MG63 (cell line): ENCODE results near the gene PHLPP2. TPM values are rescaled to one million over a fixed set of nuclear protein-coding genes. Genes with fewer than 3 reads are reported as not detected.
"Not testable (repeated sequence)": the region's sequence is repeated elsewhere in the genome, so short reads cannot be mapped to it uniquely, and the experiment has no call there.

Experiments
- DNase-seq: peaks from one replicate; pipeline ENCODE4 v3.0.0-alpha.2; 2020
- H3K27me3 ChIP-seq: fragments of 250-450 bp; sonication (Bioruptor Pico); 2 replicates; pipeline ENCODE4 v1.5.1; 2020; ENCODE audit warnings: mild to moderate bottlenecking, moderate library complexity
- H3K36me3 ChIP-seq: fragments of 250-450 bp; sonication (Bioruptor Pico); 2 replicates; pipeline ENCODE4 v1.5.1; 2020; ENCODE audit warnings: mild to moderate bottlenecking, moderate library complexity
- H3K4me3 ChIP-seq: fragments of 250-450 bp; sonication (Bioruptor Pico); 2 replicates; pipeline ENCODE4 v1.5.1; 2020; ENCODE audit warnings: mild to moderate bottlenecking, moderate library complexity
- H3K9me3 ChIP-seq: fragments of 250-450 bp; sonication (Bioruptor Pico); 2 replicates; pipeline ENCODE4 v1.5.1; 2020; ENCODE audit warnings: mild to moderate bottlenecking, moderate library complexity
- total RNA-seq: library from RNA; depleted of rRNA; stranded (reverse); fragments of >200 nt; shearing (Covaris generic); gene quantifications from 2 replicates; pipeline ENCODE4 v1.2.3, GENCODE V29; 2014; ENCODE audit warnings: low replicate concordance

Gene PHLPP2
- total RNA-seq, 1 experiment from 2014 or later: 4.9 TPM

DNA sequence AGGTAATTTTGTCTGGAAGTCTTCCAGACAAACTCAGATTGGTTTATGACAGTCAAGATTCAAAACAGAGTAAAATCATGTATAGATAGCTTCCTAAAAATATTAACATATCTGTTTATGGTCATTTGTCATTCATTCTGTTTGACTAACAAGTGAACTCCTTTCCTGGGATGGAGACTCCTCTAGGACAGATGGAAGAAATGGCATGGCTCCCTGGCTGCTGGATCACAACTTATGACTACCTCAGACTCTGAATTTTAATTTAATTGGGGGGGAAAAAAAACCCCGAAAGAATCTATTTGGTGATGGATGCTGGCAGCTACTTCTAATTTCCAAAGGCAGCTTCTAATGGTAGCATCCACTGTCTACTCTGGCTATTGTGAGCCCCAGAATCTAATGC lies 34.6 kb downstream of the PHLPP2 start:
- H3K27me3 ChIP-seq: no peaks in the 10 kb centered on the region
- no peak overlapping the region for H3K4me3 ChIP-seq
- DNase-seq: no peak
- H3K36me3 ChIP-seq: peaks cover 8% of the 10 kb centered on the region; the same call in 1 of the 2 replicates
- H3K9me3 ChIP-seq: no peaks in the 10 kb centered on the region

DNA sequence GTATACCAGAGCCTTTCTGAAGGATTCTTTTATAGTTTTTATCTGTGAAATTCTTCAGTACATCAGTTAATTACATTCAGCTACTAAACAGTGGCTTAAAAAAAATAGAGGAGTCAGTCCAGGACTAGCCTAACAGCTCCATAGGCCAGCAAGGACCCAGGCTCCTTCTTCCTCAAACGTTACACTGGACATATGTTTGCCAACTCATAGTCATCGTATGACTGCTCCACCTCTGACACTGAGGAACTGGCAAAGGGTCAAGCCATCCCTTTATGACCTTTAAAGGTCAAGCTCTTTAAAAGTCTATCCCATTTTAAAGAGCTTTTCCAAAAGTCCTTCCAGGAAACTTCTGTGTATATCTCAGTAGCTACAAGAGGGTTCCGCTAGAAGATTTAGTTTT lies 36.6 kb downstream of the PHLPP2 start:
- peaks cover 8% of the 10 kb centered on the region; the same call in 1 of the 2 replicates for H3K36me3 ChIP-seq
- DNase-seq: no peak
- H3K27me3 ChIP-seq: no peaks in the 10 kb centered on the region
- no peaks in the 10 kb centered on the region for H3K9me3 ChIP-seq
- H3K4me3 ChIP-seq: no peak overlapping the region

DNA sequence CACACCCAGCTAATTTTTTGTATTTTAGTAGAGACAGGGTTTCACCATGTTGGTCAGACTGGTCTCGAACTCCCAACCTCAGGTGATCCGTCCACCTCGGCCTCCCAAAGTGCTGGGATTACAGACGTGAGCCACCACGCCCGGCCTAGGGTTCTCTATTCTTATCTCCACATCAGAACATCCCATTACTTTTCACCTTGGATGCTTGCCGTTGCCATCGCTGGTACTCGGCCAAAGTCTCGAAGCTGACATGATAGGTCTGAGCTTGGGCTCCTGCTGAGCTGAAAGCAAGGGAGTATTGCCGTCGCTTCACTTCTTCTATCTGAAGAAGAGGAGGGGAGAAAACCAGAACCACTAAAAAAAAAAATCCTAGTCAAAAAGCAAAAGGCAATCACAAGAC lies 40.2 kb downstream of the PHLPP2 start:
- not testable (repeated sequence) for H3K27me3 ChIP-seq, H3K9me3 ChIP-seq, H3K36me3 ChIP-seq, H3K4me3 ChIP-seq, DNase-seq

- Histone ChIP-seq H3K9me3 (no peaks in the 10 kb centered on the region), H3K4me3 (no peak overlapping the region), H3K36me3 (peaks cover 8% of the 10 kb centered on the region; the same call in 1 of the 2 replicates), H3K27me3 (no peaks in the 10 kb centered on the region)
- DNase-seq: no peak
Observed at GRCh38 chr16:71681360-71681759, 43.1 kb downstream of the PHLPP2 start.

DNA sequence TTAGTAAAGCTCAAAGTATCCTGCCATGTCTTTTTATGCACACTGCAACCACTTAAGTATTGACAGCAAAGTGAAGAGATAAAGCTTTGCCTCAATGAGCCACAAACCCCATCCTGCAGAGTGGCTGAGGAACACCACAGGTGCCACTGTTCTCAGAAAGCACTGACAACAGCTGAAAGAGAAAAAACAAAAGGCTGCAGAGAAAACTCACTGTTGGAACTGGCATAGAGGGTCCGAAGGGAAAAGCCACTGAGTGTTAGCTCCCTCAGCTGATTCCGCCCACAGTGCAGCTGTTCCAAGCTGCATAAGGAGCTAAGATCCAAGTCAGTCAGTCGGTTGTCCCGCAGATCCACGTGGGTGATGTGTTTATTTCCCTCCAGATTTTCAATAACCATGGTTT lies 48.3 kb downstream of the PHLPP2 start:
- no peaks in the 10 kb centered on the region for H3K27me3 ChIP-seq
- DNase-seq: no peak
- H3K9me3 ChIP-seq: no peaks in the 10 kb centered on the region
- H3K36me3 ChIP-seq: peaks cover 8% of the 10 kb centered on the region; the same call in 1 of the 2 replicates
- H3K4me3 ChIP-seq: no peak overlapping the region

- Histone ChIP-seq H3K4me3 (no peak overlapping the region), H3K36me3 (peaks cover 3% of the 10 kb centered on the region; the same call in 1 of the 2 replicates), H3K27me3 (no peaks in the 10 kb centered on the region), H3K9me3 (no peaks in the 10 kb centered on the region)
- no peak for DNase-seq
Observed at GRCh38 chr16:71675380-71675779, 49.1 kb downstream of the PHLPP2 start.

DNA sequence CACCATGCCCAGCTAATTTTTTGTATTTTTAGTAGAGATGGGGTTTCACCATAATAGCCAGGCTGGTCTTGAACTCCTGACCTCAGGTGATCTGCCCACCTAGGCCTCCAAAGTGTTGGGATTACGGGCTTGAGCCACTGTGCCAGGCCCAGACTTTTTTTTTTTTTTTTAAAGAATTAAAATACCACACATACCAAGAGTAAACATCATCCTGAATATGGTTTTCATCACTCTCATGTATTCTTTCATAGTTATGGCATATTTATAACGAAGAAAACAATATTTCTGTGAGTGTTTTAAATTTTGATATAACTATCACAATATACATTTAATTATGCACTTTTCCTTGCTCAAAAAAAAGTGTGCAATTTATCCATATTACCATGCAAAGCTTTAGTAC lies 50.3 kb downstream of the PHLPP2 start:
- H3K27me3 ChIP-seq: no peaks in the 10 kb centered on the region
- no peak overlapping the region for H3K4me3 ChIP-seq
- no peaks in the 10 kb centered on the region for H3K9me3 ChIP-seq
- no peak for DNase-seq
- H3K36me3 ChIP-seq: peaks cover 5% of the 10 kb centered on the region; the same call in 1 of the 2 replicates

GRCh38 chr16:71673582-71673973 lies 50.9 kb downstream of the PHLPP2 start:
- DNase-seq: no peak
- Histone ChIP-seq H3K9me3 (no peaks in the 10 kb centered on the region), H3K27me3 (no peaks in the 10 kb centered on the region), H3K36me3 (peaks cover 9% of the 10 kb centered on the region; the same call in 1 of the 2 replicates), H3K4me3 (no peak overlapping the region)

DNA sequence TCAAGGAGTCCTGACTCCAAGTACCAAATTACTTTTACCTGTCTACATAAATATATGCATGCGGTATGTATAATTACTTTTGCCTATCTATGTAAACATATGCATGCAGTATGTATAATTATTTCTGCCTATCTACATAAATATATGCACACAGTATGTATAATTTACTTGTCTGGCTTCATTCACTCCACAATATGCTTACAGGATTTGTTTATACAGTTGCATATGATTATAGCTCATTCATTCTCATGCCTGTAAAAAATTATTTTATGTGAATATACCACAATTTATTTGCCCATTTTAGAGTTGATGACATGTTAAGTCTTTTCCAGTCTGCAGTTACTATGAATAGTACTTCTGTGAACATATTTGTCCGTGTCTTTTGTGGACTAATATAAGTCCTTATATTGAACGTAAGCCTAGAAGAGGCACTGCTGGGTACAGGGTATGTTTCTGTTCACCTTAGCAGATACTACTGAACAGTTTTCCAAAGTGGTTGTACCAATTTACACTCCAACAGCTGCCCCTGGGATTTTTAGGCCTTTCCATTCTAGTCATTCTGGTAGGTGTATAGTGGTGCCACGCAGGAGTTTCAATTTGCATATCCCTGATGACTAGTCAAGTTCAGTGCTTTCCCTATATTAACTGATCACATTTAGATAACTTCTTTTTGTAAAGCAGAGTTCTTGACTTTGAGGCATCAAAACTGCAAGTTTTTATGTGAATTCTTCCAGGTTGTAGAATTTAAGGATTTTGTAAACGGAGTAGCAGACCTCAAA lies 51.5 kb downstream of the PHLPP2 start:
- H3K27me3 ChIP-seq: no peaks in the 10 kb centered on the region
- no peak for DNase-seq
- H3K36me3 ChIP-seq: peaks cover 9% of the 10 kb centered on the region; the same call in 1 of the 2 replicates
- no peak overlapping the region for H3K4me3 ChIP-seq
- no peaks in the 10 kb centered on the region for H3K9me3 ChIP-seq

DNA sequence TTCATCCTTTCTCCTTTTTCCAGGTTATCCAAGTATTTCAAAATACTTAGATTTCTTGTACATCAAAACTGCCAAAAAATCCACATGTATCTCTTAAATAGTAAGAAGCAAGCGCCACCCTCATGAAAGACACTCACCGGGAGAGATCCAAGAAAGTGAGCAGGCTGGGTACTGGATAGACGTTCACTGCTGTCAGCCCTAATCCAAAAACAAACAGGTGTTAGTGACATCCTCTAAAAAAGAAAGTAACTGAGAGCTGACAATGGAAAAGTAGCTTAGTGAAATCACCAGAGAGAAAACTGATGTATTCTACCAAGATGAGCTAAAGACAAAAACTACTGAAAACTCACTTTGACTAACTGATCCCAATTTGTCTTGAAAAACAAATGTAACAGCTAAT lies 52.4 kb downstream of the PHLPP2 start:
- DNase-seq: no peak
- no peaks in the 10 kb centered on the region for H3K27me3 ChIP-seq
- no peaks in the 10 kb centered on the region for H3K9me3 ChIP-seq
- H3K4me3 ChIP-seq: no peak overlapping the region
- H3K36me3 ChIP-seq: peaks cover 9% of the 10 kb centered on the region; the same call in 1 of the 2 replicates

- no peaks in the 10 kb centered on the region for H3K27me3 ChIP-seq
- H3K4me3 ChIP-seq: no peak overlapping the region
- H3K36me3 ChIP-seq: peaks cover 9% of the 10 kb centered on the region; the same call in 1 of the 2 replicates
- H3K9me3 ChIP-seq: no peaks in the 10 kb centered on the region
- DNase-seq: no peak
Observed at GRCh38 chr16:71671165-71671564, 53.3 kb downstream of the PHLPP2 start.

- Histone ChIP-seq H3K27me3 (no peaks in the 10 kb centered on the region), H3K36me3 (peaks cover 9% of the 10 kb centered on the region; the same call in 1 of the 2 replicates), H3K4me3 (no peak overlapping the region), H3K9me3 (no peaks in the 10 kb centered on the region)
- DNase-seq: no peak
Observed at GRCh38 chr16:71670537-71670936, 54.0 kb downstream of the PHLPP2 start.

- no peak overlapping the region for H3K4me3 ChIP-seq
- H3K36me3 ChIP-seq: peaks cover 7% of the 10 kb centered on the region; the same call in 1 of the 2 replicates
- DNase-seq: no peak
- H3K9me3 ChIP-seq: no peaks in the 10 kb centered on the region
- no peaks in the 10 kb centered on the region for H3K27me3 ChIP-seq
Observed at GRCh38 chr16:71669926-71670536, 54.5 kb downstream of the PHLPP2 start.

- Histone ChIP-seq H3K36me3 (peaks cover 7% of the 10 kb centered on the region; the same call in 1 of the 2 replicates), H3K9me3 (no peaks in the 10 kb centered on the region), H3K27me3 (no peaks in the 10 kb centered on the region), H3K4me3 (no peak overlapping the region)
- DNase-seq: no peak
Observed at GRCh38 chr16:71666928-71667707, 57.4 kb downstream of the PHLPP2 start.

DNA sequence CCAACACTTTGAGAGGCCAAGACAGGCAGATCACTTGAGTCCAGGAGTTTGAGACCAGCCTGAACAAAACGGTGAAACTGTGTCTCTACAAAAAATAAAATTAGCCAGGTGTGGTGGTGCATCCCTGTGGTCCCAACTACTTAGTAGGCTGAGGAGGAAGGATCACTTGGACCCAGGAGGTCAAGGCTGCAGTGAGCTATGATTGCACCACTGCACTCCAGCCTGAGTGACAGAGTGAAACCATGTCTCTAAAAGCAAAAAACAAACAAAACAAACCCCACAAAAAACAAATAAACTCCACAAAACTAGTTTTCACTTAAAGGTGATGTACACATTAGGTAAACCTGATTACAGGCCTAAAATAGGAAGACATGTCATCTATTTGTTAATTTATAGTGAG lies 58.2 kb downstream of the PHLPP2 start:
- DNase-seq: no peak
- H3K27me3 ChIP-seq: no peaks in the 10 kb centered on the region
- H3K4me3 ChIP-seq: no peak overlapping the region
- peaks cover 7% of the 10 kb centered on the region; the same call in 1 of the 2 replicates for H3K36me3 ChIP-seq
- no peaks in the 10 kb centered on the region for H3K9me3 ChIP-seq

DNA sequence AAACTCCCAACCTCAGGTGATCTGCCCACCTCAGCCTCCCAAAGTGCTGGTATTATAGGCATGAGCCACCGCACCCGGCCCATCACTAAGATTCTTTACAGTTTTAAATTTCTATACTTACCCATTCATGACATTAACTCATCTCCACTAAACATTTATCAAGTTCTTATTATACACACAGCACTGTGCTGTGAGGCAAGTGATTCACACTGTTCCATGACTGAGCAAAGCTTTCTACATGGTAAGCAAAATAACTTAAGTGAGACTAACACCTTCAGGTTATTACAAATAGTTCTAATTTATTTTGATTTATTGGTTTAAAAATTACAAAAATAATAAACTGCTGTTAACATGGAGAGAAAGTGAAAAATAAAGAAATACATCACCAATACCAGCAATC lies 65.0 kb downstream of the PHLPP2 start:
- DNase-seq: no peak
- Histone ChIP-seq H3K9me3 (no peaks in the 10 kb centered on the region), H3K36me3 (peaks cover 2% of the 10 kb centered on the region; the same call in 1 of the 2 replicates), H3K27me3 (no peaks in the 10 kb centered on the region), H3K4me3 (no peak overlapping the region)

DNA sequence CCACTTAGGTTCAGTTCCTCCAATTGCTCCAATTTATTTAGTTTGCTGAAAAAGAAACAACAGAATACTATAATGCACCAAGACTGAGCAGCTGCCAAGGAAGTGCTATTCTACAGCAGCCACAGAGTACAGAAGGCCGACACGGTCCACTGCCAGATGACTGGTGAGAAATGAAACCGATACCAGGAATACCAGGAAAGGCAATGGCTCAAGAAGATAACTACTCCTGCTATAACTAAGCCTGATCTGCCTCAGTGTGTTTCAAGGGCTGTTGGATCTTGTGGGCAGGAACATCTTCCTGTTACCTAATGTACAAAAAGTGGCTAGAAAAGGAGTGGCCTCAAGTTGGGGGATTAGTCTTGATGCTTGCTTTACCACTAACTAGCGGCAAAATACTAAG lies 65.7 kb downstream of the PHLPP2 start:
- H3K36me3 ChIP-seq: peaks cover 2% of the 10 kb centered on the region; the same call in 1 of the 2 replicates
- H3K4me3 ChIP-seq: no peak overlapping the region
- no peak for DNase-seq
- no peaks in the 10 kb centered on the region for H3K9me3 ChIP-seq
- no peaks in the 10 kb centered on the region for H3K27me3 ChIP-seq
